SW480 (cell line): ENCODE data around the gene CAMK4.
"Not testable (repeated sequence)": the region's sequence is repeated elsewhere in the genome, so short reads cannot be mapped to it uniquely, and the experiment has no call there.

Experiments used
- DNase-seq: peaks from one replicate; pipeline ENCODE4 v3.0.0-alpha.2; 2016; ENCODE audit warnings: low spot score

Gene CAMK4

DNA sequence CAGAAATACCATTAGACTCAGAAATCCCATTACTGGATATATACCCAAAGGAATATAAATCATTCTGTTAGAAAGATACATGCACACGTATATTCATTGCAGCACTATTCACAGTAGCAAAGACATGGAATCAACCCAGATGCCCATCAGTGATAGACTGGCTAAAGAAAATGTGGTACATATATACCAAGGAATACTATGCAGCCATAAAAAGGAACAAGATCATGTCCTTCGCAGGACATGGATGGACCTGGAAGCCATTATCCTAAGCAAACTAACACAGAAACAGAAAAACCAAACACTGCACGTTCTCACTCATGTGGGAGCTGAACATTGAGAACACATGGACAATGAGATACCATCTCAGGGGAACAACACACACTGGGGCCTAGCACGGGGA is 33.4 kb downstream of the CAMK4 start:
- not testable (repeated sequence) for DNase-seq

GRCh38 chr5:111259636-111260035 is 35.5 kb downstream of the CAMK4 start:
- no peak for DNase-seq

DNA sequence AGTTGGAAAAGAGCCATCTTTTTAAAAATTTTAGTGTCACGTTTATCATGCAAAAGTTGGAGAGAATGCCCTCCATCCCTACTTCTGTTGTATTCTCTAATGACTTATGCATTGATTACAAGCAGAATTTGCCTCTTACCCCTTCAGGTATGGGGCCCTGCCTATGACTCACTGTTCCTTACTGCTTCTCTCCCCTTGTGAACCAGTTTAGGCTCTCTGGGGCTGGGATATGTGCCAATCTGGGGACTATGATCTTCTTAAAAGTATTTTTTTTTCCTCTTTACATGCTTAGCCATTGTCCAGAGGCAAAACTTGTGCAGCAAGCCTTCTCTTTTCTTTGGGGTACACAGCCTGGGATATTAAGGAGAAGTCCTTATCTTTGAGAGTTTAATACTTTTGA is 37.4 kb downstream of the CAMK4 start:
- no peak for DNase-seq

- no peak for DNase-seq
These were observed 38.0 kb downstream of the CAMK4 start for GRCh38 chr5:111262153-111262552.

- DNase-seq, result no peak
These were observed 38.6 kb downstream of the CAMK4 start for GRCh38 chr5:111262815-111263214.

- DNase-seq, result no peak
These were observed 42.3 kb downstream of the CAMK4 start for GRCh38 chr5:111266491-111266890.

DNA sequence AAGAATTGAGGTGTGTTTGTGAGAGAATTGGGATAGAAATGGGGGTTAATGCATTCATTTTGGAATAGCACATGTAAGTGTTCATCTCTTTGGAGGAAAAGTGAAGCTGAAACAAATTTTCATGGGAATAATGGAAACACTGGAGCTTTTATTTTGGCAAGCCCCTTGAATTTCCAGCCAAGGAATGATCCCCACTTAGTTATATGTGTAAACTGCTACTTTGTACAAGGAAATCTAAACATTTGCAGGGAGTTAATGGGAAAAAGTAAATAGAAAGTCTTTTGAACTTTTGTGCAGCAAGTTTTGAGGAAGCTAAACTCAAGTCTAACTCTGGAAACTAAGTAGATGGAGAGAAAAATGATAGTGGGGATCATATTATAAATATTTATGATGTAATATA is 44.1 kb downstream of the CAMK4 start:
- DNase-seq, result no peak

GRCh38 chr5:111271885-111272284 is 47.7 kb downstream of the CAMK4 start:
- no peak for DNase-seq

DNA sequence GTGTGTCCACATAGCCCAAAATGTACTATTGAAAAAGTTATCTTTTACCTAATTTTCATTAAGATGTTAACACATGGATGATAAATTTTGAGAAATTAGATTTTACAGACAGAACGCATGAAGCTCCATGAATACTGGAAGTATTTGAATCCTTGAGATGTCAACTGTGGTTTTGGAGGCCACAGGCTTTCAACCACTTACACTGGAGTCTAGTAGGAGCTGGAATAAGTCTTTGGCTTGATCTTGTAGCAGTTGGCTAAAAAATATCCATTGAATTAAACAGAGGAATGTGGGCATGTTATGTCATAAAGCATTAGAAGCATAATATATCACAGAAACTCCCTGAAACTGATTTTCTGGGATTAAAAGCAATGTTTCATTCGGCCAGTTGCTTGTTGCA is 52.9 kb downstream of the CAMK4 start:
- DNase-seq, result no peak

DNA sequence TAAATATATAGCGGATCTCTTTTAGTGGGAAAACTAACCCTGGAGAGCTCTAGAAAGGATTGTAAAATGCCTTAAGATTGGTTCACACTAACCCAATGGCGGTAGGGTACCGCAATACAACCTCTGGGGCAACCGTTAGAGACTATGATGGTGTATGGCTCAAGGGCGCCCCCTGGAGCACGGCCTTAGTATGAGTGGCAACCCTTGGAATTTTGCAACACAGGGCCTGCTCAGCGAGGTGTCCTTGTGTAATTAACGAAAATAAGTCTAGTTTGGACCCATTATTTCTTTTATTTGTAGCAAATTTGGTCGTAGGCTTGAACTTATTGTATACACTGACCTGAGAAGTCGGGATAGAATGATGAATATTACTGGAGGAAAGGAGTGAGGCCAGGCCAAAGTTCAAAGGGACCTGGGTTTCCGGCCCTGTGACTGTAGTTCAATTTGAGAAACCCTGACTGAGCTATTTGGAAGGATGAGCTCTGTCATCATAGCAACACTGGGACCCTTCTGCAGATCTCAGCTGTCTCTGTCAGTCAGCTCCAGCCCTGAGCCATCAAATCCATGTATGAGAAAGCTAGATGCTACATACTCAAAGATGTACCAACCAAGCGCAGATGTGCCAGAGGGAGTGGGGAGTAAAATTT is 54.8 kb downstream of the CAMK4 start:
- DNase-seq, result peak; percentile 56

GRCh38 chr5:111280282-111280951 is 56.2 kb downstream of the CAMK4 start:
- no peak for DNase-seq

GRCh38 chr5:111282798-111283197 is 58.6 kb downstream of the CAMK4 start:
- no peak for DNase-seq

- no peak for DNase-seq
These were observed 60.6 kb downstream of the CAMK4 start for GRCh38 chr5:111284825-111285224.

DNA sequence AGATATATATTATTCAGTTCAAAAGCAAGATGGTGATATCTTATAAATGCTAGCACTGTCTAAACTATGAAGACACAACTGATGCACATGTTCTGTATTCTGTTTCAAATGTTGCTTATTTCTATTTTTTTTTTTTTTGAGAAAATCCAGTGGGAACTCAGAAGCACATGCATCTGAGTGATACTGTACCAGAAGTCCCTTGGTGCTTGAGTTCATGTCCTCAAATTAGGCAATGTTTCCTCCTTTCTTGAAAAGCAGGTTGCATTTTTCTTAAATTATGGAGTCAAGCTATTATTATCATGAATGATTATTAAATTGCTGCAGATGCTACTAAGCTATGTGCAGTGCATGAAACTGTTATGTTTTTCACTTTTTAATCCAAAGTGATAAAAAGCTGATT is 70.4 kb downstream of the CAMK4 start:
- no peak for DNase-seq

DNA sequence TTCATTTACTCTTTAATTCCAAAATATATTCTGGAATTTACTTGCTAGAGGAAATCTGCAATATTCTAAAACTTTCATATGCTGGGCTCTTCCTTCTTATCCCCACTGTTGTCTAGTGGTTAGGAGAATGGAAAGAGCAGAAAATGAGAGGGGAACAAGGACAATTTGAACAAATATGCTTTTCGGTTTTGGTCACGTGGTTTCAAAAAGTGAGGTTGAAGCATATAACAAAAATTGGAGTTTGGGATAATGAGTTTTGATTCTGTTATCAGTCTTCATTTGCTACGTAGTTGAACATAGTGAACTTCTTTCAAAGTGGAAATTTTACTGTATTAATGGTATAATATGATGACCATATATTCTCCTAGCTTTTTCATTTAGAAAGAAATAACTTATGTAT is 71.5 kb downstream of the CAMK4 start:
- DNase-seq, result no peak

DNA sequence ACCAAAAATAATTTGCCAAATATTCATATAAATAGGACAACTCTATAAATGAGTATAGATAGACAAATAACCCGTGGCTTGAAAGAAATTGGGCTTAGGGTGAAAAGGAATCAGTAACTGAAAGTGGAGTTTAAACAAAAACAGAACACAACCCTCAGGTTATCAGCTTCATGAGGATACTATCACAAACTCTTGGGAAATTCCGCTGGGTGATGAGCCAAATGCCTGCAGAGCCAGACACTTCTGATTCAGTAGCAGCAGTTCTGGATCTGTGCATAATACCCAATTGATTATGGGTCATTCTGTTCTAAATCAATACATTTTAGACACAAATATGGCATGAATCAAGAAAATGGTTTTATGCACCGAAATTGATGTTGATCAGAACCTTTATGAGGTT is 72.4 kb downstream of the CAMK4 start:
- no peak for DNase-seq

DNA sequence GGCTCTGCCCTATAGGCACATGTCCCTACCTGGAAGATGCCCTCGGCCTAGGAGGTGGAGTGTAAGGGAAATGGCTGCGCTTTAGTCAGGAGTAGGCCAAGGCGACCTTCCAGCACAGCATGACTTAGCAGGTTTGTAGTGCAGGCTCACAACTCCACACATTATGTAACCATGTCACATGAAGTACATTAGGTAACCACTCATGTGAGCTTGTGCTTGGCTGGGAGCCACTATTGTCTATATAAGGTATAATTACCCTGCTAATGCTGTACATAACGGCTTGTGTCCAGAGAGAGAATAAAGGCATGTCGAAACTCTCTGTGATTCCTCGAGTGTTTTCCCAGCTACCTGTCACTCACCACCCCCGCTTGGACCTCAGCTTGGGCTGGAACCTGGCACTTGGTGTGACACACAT is 74.9 kb downstream of the CAMK4 start:
- no peak for DNase-seq

DNA sequence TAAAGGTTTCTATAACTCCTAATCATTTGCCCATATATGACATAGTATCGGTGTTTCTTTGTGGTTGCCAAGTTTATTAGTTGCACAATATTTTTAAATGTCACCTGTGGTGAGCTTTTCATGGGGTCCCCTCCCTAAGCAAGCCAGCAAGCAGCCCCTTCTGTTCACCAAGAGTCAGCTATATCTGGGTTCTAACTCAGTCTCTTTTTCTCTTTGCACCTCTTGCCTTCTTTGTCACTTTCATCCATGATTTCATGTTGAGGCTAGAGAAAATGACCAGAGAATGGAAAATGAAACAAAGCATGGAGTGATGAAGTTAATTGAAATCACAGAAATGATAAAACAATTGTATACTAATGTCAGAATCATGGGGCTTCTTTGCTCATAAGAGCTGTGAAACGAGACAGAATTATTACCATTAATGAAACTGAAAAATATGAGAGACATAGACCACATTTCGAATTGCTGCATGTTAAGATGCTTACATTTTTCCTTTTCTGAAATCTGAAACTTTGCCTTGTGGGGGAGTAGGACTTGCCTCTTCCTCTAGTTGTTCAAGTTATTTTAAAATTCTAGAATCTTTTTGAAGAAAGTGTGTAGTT is 75.7 kb downstream of the CAMK4 start:
- DNase-seq, result no peak

DNA sequence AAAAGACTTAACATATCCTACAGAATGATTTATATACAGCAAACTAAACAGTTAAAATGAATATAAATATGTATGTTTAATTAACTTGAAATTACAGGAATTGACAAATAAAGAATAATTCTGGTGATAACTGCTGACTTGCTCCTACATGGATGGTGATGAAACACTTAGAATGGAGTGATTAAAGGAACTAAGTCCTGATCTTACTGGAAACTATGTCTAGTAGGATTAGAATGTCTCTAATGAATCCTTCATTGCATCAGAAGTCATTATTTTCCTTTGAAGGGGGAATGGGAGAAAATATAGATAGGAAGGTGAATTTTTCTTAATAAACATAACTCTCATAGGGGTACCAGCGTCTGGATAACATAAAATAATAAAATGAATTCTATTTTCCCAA is 77.1 kb downstream of the CAMK4 start:
- DNase-seq, result no peak

DNA sequence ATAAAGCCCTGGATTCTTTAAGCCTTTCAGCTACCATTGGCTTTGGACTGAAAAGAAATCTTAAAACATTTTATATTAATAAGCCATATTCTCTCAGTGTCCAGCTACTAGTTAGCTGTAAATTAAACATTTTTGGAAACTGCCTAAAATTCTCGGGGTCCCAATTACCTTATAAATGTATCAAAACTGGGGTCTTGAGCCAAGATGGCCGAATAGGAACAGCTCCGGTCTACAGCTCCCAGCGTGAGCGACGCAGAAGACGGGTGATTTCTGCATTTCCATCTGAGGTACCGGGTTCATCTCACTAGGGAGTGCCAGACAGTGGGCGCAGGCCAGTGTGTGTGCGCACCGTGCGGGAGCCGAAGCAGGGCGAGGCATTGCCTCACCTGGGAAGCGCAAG is 77.9 kb downstream of the CAMK4 start:
- DNase-seq, result not testable (repeated sequence)

GRCh38 chr5:111308951-111309350 is 84.8 kb downstream of the CAMK4 start:
- no peak for DNase-seq

DNA sequence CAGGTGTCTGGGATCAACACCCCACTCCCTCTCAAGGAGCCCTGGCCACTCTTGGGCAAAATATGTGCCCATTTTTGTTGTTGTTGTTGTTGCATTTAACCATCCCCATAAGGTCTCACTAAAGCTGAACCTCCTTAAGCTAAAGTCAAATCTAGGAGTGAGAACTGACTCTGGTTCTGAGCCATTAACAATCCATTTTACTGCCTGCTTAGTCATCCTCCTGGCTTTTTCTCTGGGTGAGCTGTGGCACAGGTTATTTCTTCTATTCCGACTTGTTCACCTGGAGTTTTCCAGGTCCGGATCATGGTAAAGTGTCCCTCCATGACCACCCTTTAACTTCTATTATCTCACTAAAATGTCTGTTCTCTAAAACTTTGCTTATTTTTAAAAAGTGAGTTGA is 85.2 kb downstream of the CAMK4 start:
- DNase-seq, result no peak

- no peak for DNase-seq
These were observed 86.8 kb downstream of the CAMK4 start for GRCh38 chr5:111310711-111311620.
